Esophagus muscularis mucosa (tissue), 4 donors: ENCODE data around the gene DLL3. TPM values are rescaled to one million over a fixed set of nuclear protein-coding genes. Genes with fewer than 3 reads are reported as not detected.

Experiments used
- DNase-seq: peaks from one replicate; pipeline ENCODE4 v3.0.0-alpha.2; 2017; ENCODE audit errors: extremely low spot score
- H3K27ac ChIP-seq, 4 donors: fragments of 200-600 bp; sonication (generic); replicated peaks in 1 of 4; 1 replicate in 3 of 4; 2 replicates in 1 of 4; pipeline ENCODE4 v1.5.1; 2016 to 2019; ENCODE audit warnings: mild to moderate bottlenecking in 1 of 4
- H3K27me3 ChIP-seq, 4 donors: fragments of 200-600 bp; sonication (generic); one replicate each; pipeline versions ENCODE4 v1.5.1 to v1.6.0; 2016 to 2019
- H3K36me3 ChIP-seq, 4 donors: fragments of 200-600 bp; sonication (generic); one replicate each; pipeline ENCODE4 v1.5.1; 2016 to 2019
- H3K4me1 ChIP-seq, 4 donors: fragments of 200-600 bp; sonication (generic); one replicate each; pipeline ENCODE4 v1.5.1; 2016 to 2019
- H3K4me3 ChIP-seq, 4 donors: fragments of 200-600 bp; sonication (generic); 1 replicate in 2 of 4; 2 replicates in 2 of 4; pipeline ENCODE4 v1.5.1; 2016 to 2019; ENCODE audit warnings: mild to moderate bottlenecking in 4 of 4, moderate library complexity in 1 of 4
- H3K9me3 ChIP-seq, 4 donors: fragments of 200-600 bp; sonication (generic); 1 replicate in 3 of 4; 2 replicates in 1 of 4; pipeline ENCODE4 v1.5.1; 2016 to 2019
- EP300 ChIP-seq: sonication (generic); formaldehyde crosslinking; IDR thresholded peaks from one replicate; pipeline ENCODE4 v1.6.1; 2017; ENCODE audit warnings: antibody characterized with exemption
- POLR2A ChIP-seq: fragments of 450-650 bp; IDR thresholded peaks from one replicate; pipeline ENCODE4 v1.6.1; 2017; ENCODE audit warnings: antibody characterized with exemption, moderate library complexity, mild to moderate bottlenecking, low read depth
- POLR2AphosphoS5 ChIP-seq, 2 donors: sonication (generic); formaldehyde crosslinking; IDR thresholded peaks; one replicate each; pipeline ENCODE4 v1.6.1; 2017; ENCODE audit warnings: antibody characterized with exemption in 2 of 2
- WGBS: methylation state at CpG from one replicate; pipeline ENCODE4 v1.1.5; 2018; 5-methylcytosine and 5-hydroxymethylcytosine counted together
- intact Hi-C: fragments of 100-400 bp; cut with DNase I; formaldehyde crosslinking; loops from one replicate; pipeline ENCODE4 v1.15.1; 2023
- total RNA-seq, 4 donors: library from RNA; depleted of rRNA; stranded (reverse); fragments of >200 nt; gene quantifications; one replicate each; pipeline versions ENCODE4 v1.1.0 to v1.2.1, GENCODE V29; 2016
- TF ChIP-seq, protein P1 (sequence below), 3 experiments: fragments of 200-600 bp in 2 of 3; fragments of 450-650 bp in 1 of 3; sonication (generic) in 2 of 3; IDR thresholded peaks; one replicate each; pipeline ENCODE4 v1.5.1; 2017 to 2019; ENCODE audit warnings: antibody characterized with exemption in 3 of 3, mild to moderate bottlenecking in 2 of 3, moderate library complexity in 1 of 3

DLL3 gene
- total RNA-seq, 4 donors from 2014 or later = not detected

DNA sequence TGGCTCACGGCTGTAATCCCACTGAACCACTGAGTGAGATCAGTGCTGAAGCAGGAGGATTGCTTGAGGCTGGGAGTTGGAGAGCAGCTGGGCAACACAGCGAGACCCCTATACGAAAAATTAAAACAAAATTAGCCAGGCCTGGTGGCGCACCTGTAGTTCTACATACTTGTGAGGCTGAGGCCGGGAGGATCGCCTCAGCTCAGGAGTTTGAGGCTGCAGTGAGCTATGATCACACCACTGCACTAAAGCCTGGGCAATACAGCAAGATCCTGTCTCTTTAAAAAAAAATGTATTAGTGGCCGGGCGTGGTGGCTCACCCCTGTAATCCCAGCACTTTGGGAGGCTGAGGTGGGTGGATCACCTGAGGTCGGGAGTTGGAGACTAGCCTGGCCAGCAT, 9.9 kb downstream of the DLL3 start:
- Histone ChIP-seq H3K27ac (no peak overlapping the region), H3K4me3 (no peak overlapping the region), H3K36me3 (no peaks in the 10 kb centered on the region), H3K27me3 (peaks cover 0 to 100% (median 51%) of the 10 kb centered on the region in 4 donors), H3K9me3 (no peaks in the 10 kb centered on the region), H3K4me1 (peaks cover 5 to 16% (median 10%) of the 10 kb centered on the region in 4 donors)
- TF ChIP-seq, protein P1, sequence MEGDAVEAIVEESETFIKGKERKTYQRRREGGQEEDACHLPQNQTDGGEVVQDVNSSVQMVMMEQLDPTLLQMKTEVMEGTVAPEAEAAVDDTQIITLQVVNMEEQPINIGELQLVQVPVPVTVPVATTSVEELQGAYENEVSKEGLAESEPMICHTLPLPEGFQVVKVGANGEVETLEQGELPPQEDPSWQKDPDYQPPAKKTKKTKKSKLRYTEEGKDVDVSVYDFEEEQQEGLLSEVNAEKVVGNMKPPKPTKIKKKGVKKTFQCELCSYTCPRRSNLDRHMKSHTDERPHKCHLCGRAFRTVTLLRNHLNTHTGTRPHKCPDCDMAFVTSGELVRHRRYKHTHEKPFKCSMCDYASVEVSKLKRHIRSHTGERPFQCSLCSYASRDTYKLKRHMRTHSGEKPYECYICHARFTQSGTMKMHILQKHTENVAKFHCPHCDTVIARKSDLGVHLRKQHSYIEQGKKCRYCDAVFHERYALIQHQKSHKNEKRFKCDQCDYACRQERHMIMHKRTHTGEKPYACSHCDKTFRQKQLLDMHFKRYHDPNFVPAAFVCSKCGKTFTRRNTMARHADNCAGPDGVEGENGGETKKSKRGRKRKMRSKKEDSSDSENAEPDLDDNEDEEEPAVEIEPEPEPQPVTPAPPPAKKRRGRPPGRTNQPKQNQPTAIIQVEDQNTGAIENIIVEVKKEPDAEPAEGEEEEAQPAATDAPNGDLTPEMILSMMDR (IDR thresholded peaks at IDR 0.05) = no peak
- TF ChIP-seq POLR2A (no peak), POLR2AphosphoS5 (IDR thresholded peaks at IDR 0.05) (no peak), EP300 (no peak)
- 94% methylated on average over 9 of the region's 9 CpGs for WGBS
- intact Hi-C loops = no loop called here
- DNase-seq = no peak

DNA sequence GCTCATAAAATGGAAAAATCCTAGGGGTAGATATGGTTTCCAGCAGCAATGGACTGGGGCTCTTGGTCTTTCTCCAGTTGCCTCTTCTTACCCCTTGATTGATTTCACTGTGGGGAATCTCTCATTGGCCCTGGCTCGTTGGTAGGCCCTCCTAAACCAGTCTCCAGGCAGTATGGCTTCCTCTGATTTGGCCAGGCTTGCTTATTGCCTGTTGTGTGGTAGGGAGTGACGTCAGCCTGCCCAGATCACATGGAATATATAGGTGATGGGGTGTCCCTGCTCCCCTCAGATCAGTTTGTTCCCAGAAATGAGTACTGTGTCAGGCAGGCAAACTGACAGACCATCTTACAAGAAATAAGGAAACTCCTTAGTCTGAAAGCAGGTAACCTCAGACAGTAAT, 10.5 kb downstream of the DLL3 start:
- Histone ChIP-seq H3K27ac (no peak overlapping the region), H3K27me3 (peaks cover 0 to 100% (median 48%) of the 10 kb centered on the region in 4 donors), H3K4me3 (no peak overlapping the region), H3K9me3 (no peaks in the 10 kb centered on the region), H3K36me3 (no peaks in the 10 kb centered on the region), H3K4me1 (peaks cover 5 to 16% (median 10%) of the 10 kb centered on the region in 4 donors)
- no peak for DNase-seq
- 71% methylated on average over 2 of the region's 2 CpGs for WGBS
- TF ChIP-seq, protein P1 (IDR thresholded peaks at IDR 0.05) = no peak
- TF ChIP-seq EP300 = no peak
- no peak for TF ChIP-seq POLR2A
- TF ChIP-seq POLR2AphosphoS5 (IDR thresholded peaks at IDR 0.05) = no peak
- intact Hi-C loops = no loop called here

DNA sequence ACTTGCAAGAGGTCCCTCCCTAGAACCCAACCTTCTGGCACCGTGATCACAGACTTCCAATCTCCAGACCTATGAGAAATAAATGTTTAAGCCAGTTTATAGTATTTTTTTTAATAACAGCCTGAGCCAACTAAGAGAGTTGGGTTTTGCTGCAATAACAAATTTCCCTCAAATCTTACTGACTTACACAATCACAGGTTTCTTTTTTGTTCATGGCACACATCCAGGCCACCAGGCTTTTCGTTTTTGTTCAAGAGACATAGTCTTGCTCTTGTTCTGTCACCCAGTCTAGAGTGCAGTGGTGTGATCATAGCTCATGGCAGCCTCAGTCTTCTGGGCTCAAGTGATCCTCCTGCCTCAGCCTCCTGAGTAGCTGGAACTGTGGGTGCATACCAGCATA, 14.2 kb downstream of the DLL3 start:
- intact Hi-C loops = no loop called here
- Histone ChIP-seq H3K27ac (no peak overlapping the region), H3K27me3 (peaks cover 0 to 96% (median 33%) of the 10 kb centered on the region in 4 donors), H3K9me3 (no peaks in the 10 kb centered on the region), H3K36me3 (no peaks in the 10 kb centered on the region), H3K4me3 (no peak overlapping the region), H3K4me1 (peaks cover 10 to 19% (median 17%) of the 10 kb centered on the region in 4 donors)
- TF ChIP-seq POLR2AphosphoS5 (IDR thresholded peaks at IDR 0.05) (no peak), POLR2A (no peak), EP300 (no peak)
- TF ChIP-seq, protein P1 (IDR thresholded peaks at IDR 0.05) = no peak
- no peak for DNase-seq
- 53% methylated on average over 2 of the region's 2 CpGs for WGBS

DNA sequence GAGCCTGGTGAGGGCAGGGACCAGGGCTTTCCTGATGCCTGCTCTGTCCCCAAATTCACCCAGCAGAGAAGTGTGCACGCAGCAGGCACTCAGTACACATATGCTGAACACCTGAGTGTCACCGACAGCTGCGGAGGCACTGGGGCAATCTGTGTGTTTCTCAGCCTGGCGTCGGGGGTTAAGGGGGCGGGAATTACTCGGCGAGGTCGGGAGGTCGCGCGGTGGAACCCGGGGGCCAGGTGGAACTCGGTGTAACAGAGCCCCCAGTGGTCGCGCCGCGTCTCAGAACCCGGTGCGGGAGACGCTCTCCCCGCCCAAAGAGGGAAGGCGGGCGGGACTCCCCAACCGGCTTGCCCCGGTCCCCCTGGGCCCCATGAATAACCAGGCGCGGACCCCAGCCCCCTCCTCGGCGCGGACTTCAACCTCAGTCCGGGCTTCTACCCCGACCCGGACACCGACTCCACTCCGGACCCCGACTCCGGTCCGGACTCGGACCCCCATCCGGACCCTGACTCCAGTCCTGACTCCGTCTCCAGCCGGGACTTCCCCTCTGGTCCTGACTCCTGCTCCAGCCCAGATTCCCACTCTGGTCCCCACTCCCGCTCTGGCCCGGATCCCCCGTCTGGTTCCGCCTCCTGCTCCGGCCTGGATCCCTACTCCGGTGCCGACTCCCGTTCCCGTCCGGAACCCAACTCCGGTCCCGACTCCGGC, 16.2 kb downstream of the DLL3 start, which contains the start of gene SELENOV:
Gene SELENOV, plus strand, starts transcription at position 300 of the 711 bp plus-strand sequence. Its CDS starts 74 bp downstream, at position 374.
- Histone ChIP-seq H3K9me3 (no peaks in the 10 kb centered on the region), H3K4me1 (peaks cover 10 to 19% (median 17%) of the 10 kb centered on the region in 4 donors), H3K27ac (no peak within 1 kb of the TSS), H3K36me3 (no peaks in the 10 kb centered on the region), H3K27me3 (peaks cover 0 to 76% (median 29%) of the 10 kb centered on the region in 4 donors), H3K4me3 (peak within 1 kb of the TSS; percentile 42 to 59 (median 47))
- intact Hi-C loops = no loop called here
- no peak for DNase-seq
- 0% methylated on average over 27 of the region's 56 CpGs for WGBS
- TF ChIP-seq, protein P1 (IDR thresholded peaks at IDR 0.05) = no peak
- no peak for TF ChIP-seq POLR2AphosphoS5 (IDR thresholded peaks at IDR 0.05)
